Fibroblast of lung (primary cell): ENCODE data around the gene KLHL15. TPM values are rescaled to one million over a fixed set of nuclear protein-coding genes. Genes with fewer than 3 reads are reported as not detected.

Experiments used
- DNase-seq, 2 donors: peaks; one replicate each; pipeline versions ENCODE4 v3.0.0 to v3.0.0-alpha.2; 2010; ENCODE audit warnings: low read depth in 2 of 2
- H2AFZ ChIP-seq: 2 replicates; pipeline ENCODE4 v1.5.1; 2012; ENCODE audit warnings: low read length, control low read depth, inconsistent platforms
- H3K27ac ChIP-seq: 2 replicates; pipeline ENCODE4 v1.5.1; 2011; ENCODE audit warnings: low read length, control low read depth; ENCODE audit not compliant: insufficient read depth
- H3K27me3 ChIP-seq: 2 replicates; pipeline ENCODE4 v1.5.1; 2011; ENCODE audit warnings: mild to moderate bottlenecking, low read length; ENCODE audit not compliant: control insufficient read depth, insufficient read depth
- H3K36me3 ChIP-seq: 2 replicates; pipeline ENCODE4 v1.5.1; 2011; ENCODE audit warnings: low read length; ENCODE audit not compliant: control insufficient read depth, insufficient read depth
- H3K4me1 ChIP-seq: 2 replicates; pipeline ENCODE4 v1.5.1; 2011; ENCODE audit warnings: low read length; ENCODE audit not compliant: control insufficient read depth, insufficient read depth; ENCODE audit errors: extremely low read depth
- H3K4me2 ChIP-seq: 2 replicates; pipeline ENCODE4 v1.5.1; 2011; ENCODE audit warnings: low read length, control low read depth; ENCODE audit not compliant: insufficient read depth; ENCODE audit errors: extremely low read depth
- H3K4me3 ChIP-seq, 4 experiments: fragments of 200-600 bp in 1 of 4; sonication (generic) in 1 of 4; replicated peaks in 1 of 4; 2 replicates each; pipeline ENCODE4 v1.5.1; 2011 to 2016; ENCODE audit warnings: low read length in 4 of 4, low read depth in 3 of 4, mild to moderate bottlenecking in 3 of 4, control low read depth in 2 of 4, inconsistent platforms in 1 of 4, mixed read lengths in 1 of 4; ENCODE audit not compliant: insufficient read depth in 1 of 4; ENCODE audit errors: control extremely low read depth in 1 of 4
- H3K79me2 ChIP-seq: 2 replicates; pipeline ENCODE4 v1.5.1; 2012; ENCODE audit warnings: mild to moderate bottlenecking, low read length, inconsistent platforms; ENCODE audit not compliant: control insufficient read depth, insufficient read depth
- H3K9ac ChIP-seq: 2 replicates; pipeline ENCODE4 v1.5.1; 2011; ENCODE audit warnings: mild to moderate bottlenecking, low read length, control low read depth; ENCODE audit not compliant: insufficient read depth
- H3K9me3 ChIP-seq: 2 replicates; pipeline ENCODE4 v1.5.1; 2012; ENCODE audit warnings: low read depth, low read length; ENCODE audit not compliant: control insufficient read depth, insufficient read depth
- H4K20me1 ChIP-seq: 2 replicates; pipeline ENCODE4 v1.5.1; 2011; ENCODE audit warnings: low read length; ENCODE audit not compliant: control insufficient read depth, insufficient read depth; ENCODE audit errors: extremely low read depth
- EZH2 ChIP-seq: IDR thresholded peaks from 2 replicates; pipeline ENCODE4 v1.5.1; 2012; ENCODE audit warnings: low read length, control low read depth, mild to moderate bottlenecking; ENCODE audit errors: missing control alignments
- polyA plus RNA-seq, 2 donors: library from polyadenylated mRNA; depleted of rRNA in 1 of 2; stranded (reverse) in 1 of 2; unstranded in 1 of 2; fragments of >200 nt; gene quantifications; 2 replicates each; pipeline ENCODE4 v1.2.1, GENCODE V29; 2011 to 2012; ENCODE audit warnings: missing spikeins in 1 of 2
- total RNA-seq: library from RNA; depleted of rRNA; stranded (reverse); fragments of >200 nt; gene quantifications from 2 replicates; pipeline ENCODE4 v1.2.1, GENCODE V29; 2014
- TF ChIP-seq, protein P1 (sequence below), 2 donors: IDR thresholded peaks in 1 of 2; conservative IDR thresholded peaks in 1 of 2; 1 replicate in 1 of 2; 2 replicates in 1 of 2; pipeline ENCODE4 v1.5.1; 2011 to 2012; ENCODE audit warnings: low read length in 2 of 2, control low read depth in 1 of 2, inconsistent platforms in 1 of 2, low read depth in 1 of 2, mild to moderate bottlenecking in 1 of 2

The KLHL15 gene
- total and polyA plus RNA-seq, 2 donors (not counting 1 experiment from before 2014, with no cell fraction given) = 3.7 to 5.6 TPM

DNA sequence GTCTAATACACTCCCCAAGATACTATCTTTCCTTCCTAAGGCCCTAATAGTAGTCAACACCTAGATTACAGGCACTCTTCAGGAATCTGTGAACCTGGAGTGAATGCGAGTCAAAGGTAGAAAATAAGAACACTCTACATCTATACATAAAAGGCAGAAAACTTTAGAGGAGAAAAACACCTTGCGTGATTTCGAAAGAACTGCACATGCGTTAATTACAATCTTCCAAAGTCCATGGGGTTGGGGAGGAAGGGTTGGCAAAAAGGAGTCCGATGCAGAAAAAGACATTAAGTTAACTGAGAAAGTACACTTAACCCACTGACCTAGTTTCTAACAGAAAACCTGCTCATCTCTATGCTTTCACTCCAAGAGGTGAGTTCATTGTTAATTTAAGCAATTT, 27.3 kb downstream of the KLHL15 start:
- no peak overlapping the region for H3K9ac ChIP-seq
- DNase-seq = no peak
- no peak overlapping the region for H2AFZ ChIP-seq
- H3K9me3 ChIP-seq = no peaks in the 10 kb centered on the region
- no peak overlapping the region for H3K4me2 ChIP-seq
- H3K27me3 ChIP-seq = no peaks in the 10 kb centered on the region
- no peaks in the 10 kb centered on the region for H3K79me2 ChIP-seq
- H3K4me1 ChIP-seq = no peaks in the 10 kb centered on the region
- no peaks in the 10 kb centered on the region for H4K20me1 ChIP-seq
- TF ChIP-seq EZH2 = no peak
- TF ChIP-seq, protein P1, sequence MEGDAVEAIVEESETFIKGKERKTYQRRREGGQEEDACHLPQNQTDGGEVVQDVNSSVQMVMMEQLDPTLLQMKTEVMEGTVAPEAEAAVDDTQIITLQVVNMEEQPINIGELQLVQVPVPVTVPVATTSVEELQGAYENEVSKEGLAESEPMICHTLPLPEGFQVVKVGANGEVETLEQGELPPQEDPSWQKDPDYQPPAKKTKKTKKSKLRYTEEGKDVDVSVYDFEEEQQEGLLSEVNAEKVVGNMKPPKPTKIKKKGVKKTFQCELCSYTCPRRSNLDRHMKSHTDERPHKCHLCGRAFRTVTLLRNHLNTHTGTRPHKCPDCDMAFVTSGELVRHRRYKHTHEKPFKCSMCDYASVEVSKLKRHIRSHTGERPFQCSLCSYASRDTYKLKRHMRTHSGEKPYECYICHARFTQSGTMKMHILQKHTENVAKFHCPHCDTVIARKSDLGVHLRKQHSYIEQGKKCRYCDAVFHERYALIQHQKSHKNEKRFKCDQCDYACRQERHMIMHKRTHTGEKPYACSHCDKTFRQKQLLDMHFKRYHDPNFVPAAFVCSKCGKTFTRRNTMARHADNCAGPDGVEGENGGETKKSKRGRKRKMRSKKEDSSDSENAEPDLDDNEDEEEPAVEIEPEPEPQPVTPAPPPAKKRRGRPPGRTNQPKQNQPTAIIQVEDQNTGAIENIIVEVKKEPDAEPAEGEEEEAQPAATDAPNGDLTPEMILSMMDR (conservative IDR thresholded peaks at IDR 0.05 in 1 of 2, IDR thresholded peaks at IDR 0.05 in 1 of 2; ENCODE audit: low read depth in 1 of 2, low read length in 2 of 2) = no peak
- no peak overlapping the region for H3K4me3 ChIP-seq
- H3K27ac ChIP-seq = no peak overlapping the region
- no peaks in the 10 kb centered on the region for H3K36me3 ChIP-seq

DNA sequence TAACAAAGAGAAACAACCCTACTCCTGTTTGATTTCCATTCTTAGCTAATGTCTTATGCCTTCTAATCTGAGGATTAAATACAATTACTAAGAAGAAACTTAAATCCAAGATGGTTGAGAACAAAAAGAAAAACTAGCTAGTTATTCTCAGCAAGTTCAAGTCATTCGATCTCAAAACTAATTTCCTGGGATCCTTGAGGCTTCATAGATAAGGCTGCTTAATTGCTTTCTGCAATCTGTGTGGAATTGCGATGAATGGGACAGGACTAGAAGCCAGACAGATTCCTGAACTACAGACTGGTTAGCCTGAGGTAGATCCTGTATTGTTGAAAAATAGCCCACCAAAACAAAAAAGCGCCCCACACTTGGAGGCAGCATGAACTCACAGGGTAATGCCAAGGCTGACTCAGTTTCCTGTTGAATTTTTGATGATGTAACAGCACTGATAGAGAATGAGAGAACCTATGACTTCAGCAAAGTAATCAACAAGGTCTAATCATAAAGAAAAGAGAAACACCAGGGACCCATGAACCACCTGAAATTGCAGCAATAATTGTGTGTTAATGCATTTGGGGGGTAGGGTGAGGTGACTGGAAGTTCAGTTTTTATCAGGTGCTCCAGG, 33.9 kb downstream of the KLHL15 start:
- peak in 1 of 2 donors; percentile 49 for DNase-seq
- H3K27ac ChIP-seq = no peak overlapping the region
- no peaks in the 10 kb centered on the region for H3K36me3 ChIP-seq
- H3K4me2 ChIP-seq = no peak overlapping the region
- no peaks in the 10 kb centered on the region for H3K9me3 ChIP-seq
- H3K9ac ChIP-seq = no peak overlapping the region
- H3K4me1 ChIP-seq = no peaks in the 10 kb centered on the region
- H4K20me1 ChIP-seq = no peaks in the 10 kb centered on the region
- TF ChIP-seq, protein P1 (conservative IDR thresholded peaks at IDR 0.05 in 1 of 2, IDR thresholded peaks at IDR 0.05 in 1 of 2; ENCODE audit: low read depth in 1 of 2, low read length in 2 of 2) = no peak
- no peak for TF ChIP-seq EZH2
- H3K79me2 ChIP-seq = no peaks in the 10 kb centered on the region
- no peak overlapping the region for H3K4me3 ChIP-seq
- H3K27me3 ChIP-seq = no peaks in the 10 kb centered on the region
- H2AFZ ChIP-seq = no peak overlapping the region

DNA sequence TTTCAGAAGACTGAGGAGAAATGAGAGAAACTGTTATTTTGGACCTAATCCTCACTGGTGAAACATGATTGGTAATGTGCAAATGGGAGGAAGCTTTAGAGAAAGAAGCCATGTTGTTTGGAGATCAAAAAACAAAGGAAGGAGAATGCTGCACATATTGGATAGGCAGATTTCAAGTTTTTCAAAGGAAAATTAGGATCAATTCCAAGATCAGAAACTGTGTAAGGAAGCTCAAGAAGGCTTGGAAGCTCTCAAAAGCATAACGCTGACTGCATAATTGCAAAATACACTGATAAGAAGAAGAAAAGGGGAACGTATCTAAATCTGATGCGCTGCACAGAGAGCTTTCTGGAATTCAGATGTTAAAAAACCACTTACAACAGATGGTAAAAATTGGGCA, 34.6 kb downstream of the KLHL15 start:
- Histone ChIP-seq H3K4me3 (no peak overlapping the region), H3K9ac (no peak overlapping the region), H2AFZ (no peak overlapping the region), H3K79me2 (no peaks in the 10 kb centered on the region), H3K36me3 (peaks cover 2% of the 10 kb centered on the region), H4K20me1 (no peaks in the 10 kb centered on the region), H3K27ac (no peak overlapping the region), H3K4me2 (no peak overlapping the region), H3K4me1 (no peaks in the 10 kb centered on the region), H3K9me3 (no peaks in the 10 kb centered on the region), H3K27me3 (no peaks in the 10 kb centered on the region)
- no peak for DNase-seq
- TF ChIP-seq, protein P1 (conservative IDR thresholded peaks at IDR 0.05 in 1 of 2, IDR thresholded peaks at IDR 0.05 in 1 of 2; ENCODE audit: low read depth in 1 of 2, low read length in 2 of 2) = no peak
- no peak for TF ChIP-seq EZH2
